ENCODE measurements around the gene SLC26A9.

SLC26A9 gene

GRCh38 chr1:205969229-205969628 lies 26.0 kb upstream of the SLC26A9 start:
- no peak for DNase-seq (ENCODE audit: low spot score)
- in situ Hi-C loops (cut with MboI; ENCODE audit: low pct_unique_long_range_greater_than_20kb, low sequenced_read_pairs, unreplicated experiment), result no loop called here
- no peak for TF ChIP-seq CTCF (IDR thresholded peaks at IDR 0.05; ENCODE audit: extremely low read depth, insufficient read depth, missing control alignments)

DNA sequence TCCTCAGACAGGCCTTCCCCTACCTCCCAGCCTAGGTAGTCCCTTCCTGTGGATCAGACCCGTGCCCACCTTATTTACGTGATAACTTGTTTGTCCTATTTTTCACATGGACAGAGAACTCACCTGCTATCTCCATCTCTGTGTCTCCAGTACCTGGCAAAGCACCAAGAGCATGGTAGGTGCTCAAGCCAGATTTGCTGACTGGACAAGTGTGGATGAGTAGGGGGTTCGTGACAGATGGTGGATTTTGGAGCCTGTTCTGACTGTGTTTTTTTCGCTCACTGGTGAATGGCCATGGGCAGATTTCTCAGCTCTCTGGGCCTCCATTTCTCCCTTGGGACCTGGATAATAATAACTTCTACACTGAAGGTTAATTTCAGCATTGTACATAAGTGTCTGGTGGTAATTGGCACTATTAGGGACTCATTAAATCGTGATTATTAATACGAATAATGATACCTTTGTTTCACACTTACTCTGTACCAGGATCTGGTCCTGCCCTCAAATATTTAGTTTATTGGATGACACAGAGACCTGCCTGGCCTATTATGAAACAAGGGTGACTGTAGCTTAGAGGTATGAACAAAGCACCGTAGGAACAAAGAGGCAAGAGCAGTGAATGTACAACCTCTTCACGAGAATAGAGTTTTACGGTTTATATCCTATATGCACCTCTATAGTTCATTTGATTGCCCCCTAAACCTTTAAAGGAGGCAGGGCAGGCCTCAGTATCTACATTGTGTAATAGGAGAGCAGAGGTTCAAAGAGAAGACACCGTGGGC lies 24.5 kb upstream of the SLC26A9 start:
- in situ Hi-C loops (cut with MboI; ENCODE audit: low pct_unique_long_range_greater_than_20kb, low sequenced_read_pairs, unreplicated experiment), result no loop called here
- no peak for DNase-seq (ENCODE audit: low spot score)
- no peak for TF ChIP-seq CTCF (IDR thresholded peaks at IDR 0.05; ENCODE audit: extremely low read depth, insufficient read depth, missing control alignments)

- DNase-seq (ENCODE audit: low spot score), result no peak
- no peak for TF ChIP-seq CTCF (IDR thresholded peaks at IDR 0.05; ENCODE audit: extremely low read depth, insufficient read depth, missing control alignments)
- in situ Hi-C loops (cut with MboI; ENCODE audit: low pct_unique_long_range_greater_than_20kb, low sequenced_read_pairs, unreplicated experiment), result no loop called here
Observed at GRCh38 chr1:205965036-205965884, 22.0 kb upstream of the SLC26A9 start.

GRCh38 chr1:205963352-205964155 lies 20.3 kb upstream of the SLC26A9 start:
- DNase-seq (ENCODE audit: low spot score), result no peak
- in situ Hi-C loops (cut with MboI; ENCODE audit: low pct_unique_long_range_greater_than_20kb, low sequenced_read_pairs, unreplicated experiment), result no loop called here

GRCh38 chr1:205962821-205963221 lies 19.6 kb upstream of the SLC26A9 start:
- DNase-seq (ENCODE audit: low spot score), result no peak
- TF ChIP-seq CTCF (IDR thresholded peaks at IDR 0.05; ENCODE audit: extremely low read depth, insufficient read depth, missing control alignments), result no peak
- in situ Hi-C loops (cut with MboI; ENCODE audit: low pct_unique_long_range_greater_than_20kb, low sequenced_read_pairs, unreplicated experiment), result no loop called here

More at GRCh38 chr1:205963352-205964155, 20.3 kb upstream of the SLC26A9 start:
- no peak for TF ChIP-seq CTCF (IDR thresholded peaks at IDR 0.05; ENCODE audit: extremely low read depth, insufficient read depth, missing control alignments)

Data from GM13977 (cell line).